DMS153 treated with DMSO at 0.1 percent for 48 hours (cell line): Measurements from ENCODE around the gene FSTL5.
A peak's percentile ranks its signal among the peaks of the same experiment; 100 is the strongest.

ENCODE experiments used
- DNase-seq: peaks from one replicate; lab custom pipeline; 2025; ENCODE audit not compliant: unreplicated experiment; lab: John Stamatoyannopoulos, UW

Gene FSTL5

DNA sequence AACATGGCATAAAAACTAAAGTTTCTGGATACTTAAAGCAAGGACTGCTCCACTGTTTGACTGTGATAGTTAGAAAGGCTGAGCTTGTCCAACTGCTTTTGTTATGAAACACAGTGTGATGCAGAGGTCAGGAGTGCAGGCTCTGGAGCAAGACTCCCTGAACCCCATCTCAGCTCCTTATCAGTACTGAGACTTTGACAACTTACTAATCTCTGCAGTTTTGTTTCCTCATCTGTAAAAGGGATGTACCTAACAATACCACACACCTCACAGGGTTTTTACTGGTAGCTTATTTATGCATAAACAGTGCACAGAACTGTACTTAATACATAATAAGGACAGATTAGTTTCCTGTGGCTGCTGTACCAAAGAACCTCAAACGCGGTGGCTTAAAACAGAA lies 804.3 kb downstream of the FSTL5 start:
- no peak for DNase-seq

DNA sequence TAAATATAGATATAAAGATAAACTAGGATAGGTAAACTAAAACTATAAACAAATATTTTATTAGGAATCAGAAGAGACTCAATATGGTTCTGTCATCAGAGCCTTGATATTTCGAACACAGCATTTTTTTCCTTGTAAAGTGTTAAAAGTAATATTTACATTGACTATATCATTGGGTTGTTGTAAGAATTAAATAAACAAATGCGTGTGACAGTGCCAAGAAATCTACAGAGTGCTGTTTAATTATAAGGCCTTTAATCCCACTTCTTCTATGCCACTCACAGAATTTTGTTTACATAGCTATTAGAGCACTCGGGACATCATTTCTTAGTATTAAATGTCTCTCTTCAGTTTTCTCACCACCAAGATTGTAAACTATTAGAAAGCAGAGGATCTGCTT lies 807.4 kb downstream of the FSTL5 start:
- DNase-seq, result no peak

DNA sequence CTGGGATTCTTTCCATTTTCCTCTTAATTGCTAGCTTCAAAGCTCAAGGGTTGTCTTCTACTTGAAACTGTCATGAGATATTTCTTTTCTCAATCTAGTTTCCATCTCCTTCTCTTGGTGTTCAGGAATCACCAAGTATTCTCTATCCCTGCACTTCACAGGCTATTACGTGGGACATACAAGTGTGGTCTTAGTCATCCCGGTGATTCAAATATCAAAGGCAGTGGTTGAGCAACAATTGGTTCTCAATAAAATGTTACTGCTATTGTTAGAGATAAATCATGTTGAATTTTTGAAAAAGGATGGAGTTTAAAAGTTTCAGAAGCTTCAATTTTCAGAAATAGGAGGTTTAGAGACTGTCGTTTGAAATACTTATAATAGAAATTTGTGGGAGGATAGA lies 812.9 kb downstream of the FSTL5 start:
- no peak for DNase-seq

DNA sequence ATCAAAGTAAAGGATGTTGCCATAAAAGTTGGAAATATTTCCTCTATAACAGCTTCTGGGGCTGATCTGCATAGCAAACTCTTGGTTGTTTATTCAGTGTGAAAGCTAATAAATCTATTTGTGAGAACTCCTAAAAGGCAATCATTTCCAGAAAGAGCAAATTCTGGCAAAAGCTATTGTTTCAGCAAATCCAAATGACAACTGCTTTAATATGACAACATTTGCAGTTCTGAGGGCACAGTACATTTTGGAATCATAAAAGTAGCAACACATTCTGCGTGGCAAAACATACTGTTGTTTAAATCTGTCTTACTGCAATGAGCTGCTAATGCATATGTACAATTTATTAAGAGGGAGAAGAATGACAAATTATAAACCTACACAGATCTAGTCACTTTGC lies 818.1 kb downstream of the FSTL5 start:
- no peak for DNase-seq

- no peak for DNase-seq
Observed at GRCh38 chr4:161343569-161343950, 820.2 kb downstream of the FSTL5 start.

DNA sequence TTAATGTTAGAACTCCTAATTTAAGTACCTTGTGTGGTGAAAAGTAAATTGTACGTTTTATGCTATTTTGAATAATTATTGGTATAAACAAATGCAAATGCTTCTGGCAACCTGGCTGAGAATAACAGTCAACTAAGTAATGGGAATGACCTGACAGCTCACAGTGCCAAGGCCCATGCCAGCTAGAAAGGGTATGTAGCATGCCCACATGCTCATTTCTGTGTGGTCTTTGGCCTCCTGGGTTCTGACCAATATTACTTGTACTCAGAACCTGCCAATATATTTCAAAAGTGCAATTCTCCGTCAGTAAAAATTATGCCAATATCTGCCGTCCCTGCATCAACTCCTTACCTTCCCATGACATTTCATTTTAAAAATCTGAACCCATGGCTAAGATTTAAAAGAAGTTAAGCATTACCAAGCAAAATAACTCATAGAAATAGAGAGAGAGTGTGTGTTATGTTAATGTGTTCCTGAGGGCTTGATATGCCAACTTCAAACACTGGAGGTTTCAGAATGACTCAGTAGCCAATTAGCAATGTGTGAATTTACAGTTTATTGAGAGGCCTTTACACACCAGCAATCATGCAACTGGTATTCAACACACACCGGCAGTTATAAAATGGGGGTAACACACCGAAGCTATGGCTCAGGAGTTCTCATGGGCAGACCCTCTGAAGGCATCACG lies 820.8 kb downstream of the FSTL5 start:
- no peak for DNase-seq

GRCh38 chr4:161336621-161337020 lies 827.2 kb downstream of the FSTL5 start:
- no peak for DNase-seq

GRCh38 chr4:161336016-161336530 lies 827.7 kb downstream of the FSTL5 start:
- DNase-seq, result peak; percentile 5
